NCI-H82 (cell line): ENCODE measurements around the gene PDIA6.

ENCODE experiments used
- DNase-seq: peaks from one replicate; lab custom pipeline; 2025; lab: John Stamatoyannopoulos, UW

The PDIA6 gene

DNA sequence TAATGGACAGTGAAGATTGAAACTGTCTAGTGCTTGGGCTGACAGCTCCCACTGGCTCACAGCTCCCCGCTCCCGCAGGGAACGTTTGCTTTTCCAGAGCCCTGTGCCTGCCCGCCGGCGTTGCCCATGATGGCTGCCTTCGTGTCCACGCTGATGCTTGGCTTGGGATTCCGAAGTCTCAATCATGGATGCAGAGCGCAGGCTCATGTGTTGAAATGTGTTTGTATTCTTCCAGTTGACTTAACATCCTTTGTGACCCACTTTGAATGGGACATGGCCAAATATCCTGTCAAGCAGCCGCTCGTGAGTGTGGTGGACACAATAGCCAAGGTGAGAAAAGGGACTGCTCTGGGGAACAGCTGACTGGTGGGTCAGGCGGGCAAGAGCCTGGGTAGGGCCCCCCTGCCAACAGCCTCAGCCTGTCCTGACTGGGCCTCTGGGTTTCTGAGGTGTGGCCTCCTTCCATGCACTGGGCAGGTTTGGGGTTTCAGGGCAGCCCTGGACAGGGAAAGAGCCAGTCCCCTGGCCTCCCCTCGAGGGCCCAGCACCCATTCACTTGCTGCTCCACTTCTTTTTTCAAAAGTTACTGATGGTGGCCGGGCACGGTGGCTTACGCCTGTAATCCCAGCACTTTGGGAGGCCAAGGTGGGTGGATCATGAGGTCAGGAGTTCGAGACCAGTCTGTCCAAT is 48.3 kb downstream of the PDIA6 start:
- DNase-seq: no peak

DNA sequence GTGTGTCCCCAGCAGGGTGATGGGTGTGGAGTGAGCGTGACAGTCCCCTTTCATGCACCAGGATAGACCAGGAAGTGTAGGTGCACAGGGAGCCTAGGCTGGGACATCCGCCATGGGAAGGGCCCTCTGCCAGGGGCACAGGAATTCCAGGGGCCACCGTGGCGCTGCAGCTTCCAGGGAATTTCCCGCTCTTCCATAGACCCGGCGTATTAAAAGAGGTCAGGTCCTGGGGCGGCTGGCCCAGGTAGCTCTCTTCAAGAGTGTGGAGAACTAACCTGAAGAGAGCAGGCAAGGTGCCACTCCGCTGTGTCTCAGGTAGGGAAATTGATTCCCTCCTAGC is 49.2 kb downstream of the PDIA6 start:
- DNase-seq: no peak

DNA sequence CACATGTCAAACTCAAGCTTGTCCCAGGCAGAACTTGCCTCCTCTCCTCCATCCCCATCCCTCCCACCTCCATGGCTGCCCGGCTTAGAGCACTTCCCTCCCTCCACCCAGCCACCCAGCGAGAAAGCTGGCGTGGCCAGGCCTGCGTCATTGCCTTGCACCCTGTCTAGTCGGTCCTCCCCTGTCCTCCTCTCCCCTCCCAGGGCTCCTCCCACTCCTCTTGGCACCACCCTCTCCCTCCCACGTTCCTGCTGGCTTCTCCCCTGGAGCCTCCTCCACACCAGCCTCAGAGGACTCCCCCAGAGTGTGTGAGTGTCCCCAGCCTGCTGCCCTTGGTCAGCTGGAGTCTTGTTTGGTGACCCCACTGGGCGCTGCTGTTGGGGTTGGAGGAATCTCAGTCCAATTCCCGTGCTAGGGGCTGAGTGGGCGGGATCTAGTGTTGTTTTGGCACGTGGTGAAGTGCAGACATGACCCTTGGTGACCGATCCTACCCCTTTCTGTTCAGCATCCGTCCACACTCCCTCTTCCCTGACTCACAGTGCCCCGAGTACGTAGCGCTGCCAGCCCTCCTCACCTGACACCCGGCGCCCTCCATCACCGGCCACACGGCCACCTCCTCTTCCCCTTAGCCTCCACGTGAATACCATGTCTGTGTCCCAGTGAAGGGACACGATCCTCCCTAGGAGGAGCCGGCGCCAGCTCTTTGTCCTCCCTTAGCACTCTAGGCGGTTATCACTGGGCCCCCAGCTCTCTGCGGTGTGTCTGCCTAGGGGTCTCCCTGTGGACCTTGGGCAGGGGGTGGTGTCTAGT is 49.7 kb downstream of the PDIA6 start:
- no peak for DNase-seq

DNA sequence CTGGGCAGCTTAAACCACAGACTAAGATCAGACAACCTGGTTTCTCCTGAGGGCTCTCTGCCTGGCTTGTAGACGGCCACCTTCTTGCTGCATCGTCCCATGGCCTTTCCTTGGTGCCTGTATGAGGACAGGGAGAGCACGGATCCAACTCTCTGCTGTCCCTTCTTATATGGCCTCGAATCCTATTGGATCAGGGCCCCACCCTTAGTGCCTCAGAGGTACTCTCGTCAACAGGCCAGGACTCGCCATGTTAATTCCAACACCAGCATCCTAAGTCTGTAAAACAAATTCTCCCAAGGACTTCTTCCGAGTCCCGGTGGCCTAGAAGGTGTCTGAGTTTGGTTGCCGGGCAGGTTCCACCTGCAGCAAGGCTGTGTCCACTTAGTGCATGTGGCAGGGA is 51.0 kb downstream of the PDIA6 start:
- no peak for DNase-seq

DNA sequence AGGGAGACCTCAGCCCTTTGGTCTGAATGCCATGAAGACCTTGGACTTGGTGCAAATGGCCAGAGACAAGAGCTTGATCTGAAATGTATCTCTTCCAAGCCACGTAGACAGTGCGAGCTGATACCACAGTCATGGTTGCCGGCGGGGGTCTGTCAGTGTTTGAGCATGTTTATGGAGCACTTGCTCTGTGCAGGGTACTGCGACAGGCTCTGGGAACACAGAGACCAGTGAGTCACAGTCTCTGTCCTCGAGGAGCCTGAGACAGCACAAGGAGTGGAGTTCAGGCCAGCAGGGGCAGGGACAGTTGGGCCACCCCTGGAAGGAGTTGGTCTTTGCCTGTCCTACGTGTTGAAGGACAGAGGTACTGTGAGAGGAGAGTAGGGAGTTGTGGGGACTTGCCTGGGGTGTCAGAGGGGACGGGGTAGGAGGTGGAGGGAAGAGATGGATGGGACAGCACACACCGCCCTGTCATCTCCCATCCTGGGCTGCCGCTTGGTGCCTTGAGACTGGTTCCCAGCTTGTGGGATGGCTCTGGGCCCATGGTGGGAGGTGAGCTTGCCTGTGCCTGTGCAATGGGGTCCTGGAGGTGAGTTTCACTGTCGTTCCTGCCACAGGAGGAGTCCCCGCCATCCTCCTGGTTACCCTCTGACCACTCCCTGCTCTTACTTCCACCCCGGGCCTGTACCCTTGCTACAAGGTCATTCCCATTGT is 51.6 kb downstream of the PDIA6 start:
- DNase-seq: no peak

DNA sequence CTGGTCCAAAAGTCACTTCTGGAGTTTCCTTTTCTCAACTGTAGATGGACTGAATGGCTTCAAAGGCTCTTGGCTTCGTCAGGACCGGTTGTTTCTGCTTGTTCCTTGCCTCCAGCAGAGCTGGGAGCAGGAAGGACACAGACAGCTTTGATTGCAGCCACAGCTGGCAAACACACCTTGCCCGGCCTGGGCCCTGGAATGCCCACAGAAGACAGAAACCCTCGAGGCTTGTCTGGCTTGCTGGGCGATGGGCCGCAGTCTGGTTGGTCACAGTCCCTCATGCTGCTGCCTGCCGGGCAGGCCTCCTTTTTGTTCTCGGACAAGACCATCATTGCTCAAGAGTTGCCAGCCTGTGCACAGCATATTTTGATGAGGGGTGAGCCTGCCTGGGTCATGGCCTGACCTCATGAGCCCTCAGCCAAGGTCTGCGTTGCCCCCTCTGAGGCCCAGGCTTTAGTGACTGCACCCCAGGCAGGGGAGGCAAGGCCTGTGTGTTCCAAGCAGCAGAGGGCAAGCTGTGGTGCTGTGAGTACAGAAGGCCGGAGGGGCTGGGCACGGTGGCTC is 53.4 kb downstream of the PDIA6 start:
- DNase-seq: no peak

DNA sequence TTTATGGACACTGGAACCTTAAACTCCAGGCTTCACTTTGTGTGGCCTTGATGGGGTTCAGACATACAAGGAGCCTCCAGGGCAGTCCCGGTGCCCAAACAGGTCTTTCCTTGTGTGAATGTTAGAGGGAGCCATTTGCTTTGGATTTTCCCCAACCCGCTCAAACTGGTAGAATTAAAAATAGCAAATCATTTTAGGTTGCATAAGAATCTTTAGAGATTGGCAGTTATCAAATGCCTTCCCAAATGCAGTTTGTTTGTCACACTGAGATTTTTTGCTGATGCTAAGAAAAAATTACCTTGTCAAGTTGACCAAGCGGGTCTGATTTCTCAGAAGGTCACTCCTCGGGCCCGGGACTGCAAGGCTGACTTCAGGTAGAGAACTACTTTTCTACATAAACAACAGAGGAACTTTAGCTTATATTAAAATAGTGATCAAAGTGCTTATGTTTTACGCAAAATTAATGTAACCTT is 54.7 kb downstream of the PDIA6 start:
- DNase-seq: no peak

DNA sequence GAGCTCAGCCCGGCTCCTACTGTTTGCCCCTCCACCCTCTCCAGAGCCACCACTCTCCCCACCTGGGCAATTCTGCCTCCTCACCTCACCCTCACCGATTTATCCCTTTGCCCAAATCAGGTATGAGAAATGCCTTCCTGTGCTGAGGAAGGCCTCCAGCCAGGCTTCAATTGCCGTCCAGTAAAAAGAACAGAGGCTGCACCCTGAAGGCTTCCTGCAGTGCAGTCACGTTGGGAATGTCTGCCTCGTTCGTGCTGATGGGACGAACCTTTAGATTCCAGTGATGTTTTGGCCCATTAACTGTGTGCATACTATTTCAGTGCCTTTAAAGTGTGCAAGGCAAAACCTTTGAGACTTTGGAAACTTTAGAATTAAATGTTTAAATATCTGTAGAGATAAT is 57.0 kb downstream of the PDIA6 start:
- no peak for DNase-seq

DNA sequence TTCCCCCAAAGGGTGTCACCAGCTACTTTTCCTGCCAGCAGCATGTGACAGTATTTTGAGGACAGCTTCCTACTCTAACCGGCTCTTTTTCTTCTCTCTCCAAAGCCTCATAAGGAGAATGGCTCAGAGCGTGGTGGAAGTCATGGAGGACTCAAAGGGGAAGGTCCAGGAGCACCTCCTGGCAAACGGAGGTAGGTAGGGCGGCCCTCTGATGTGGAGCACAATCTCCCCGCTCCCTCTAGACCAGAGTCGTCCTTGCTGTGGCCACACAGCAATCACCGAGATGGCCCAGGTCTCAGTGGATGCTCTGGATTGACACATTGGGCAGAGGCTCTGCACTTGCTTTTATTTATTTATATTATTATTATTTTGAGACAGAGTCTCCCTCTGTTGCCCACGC is 58.7 kb downstream of the PDIA6 start:
- DNase-seq: no peak

DNA sequence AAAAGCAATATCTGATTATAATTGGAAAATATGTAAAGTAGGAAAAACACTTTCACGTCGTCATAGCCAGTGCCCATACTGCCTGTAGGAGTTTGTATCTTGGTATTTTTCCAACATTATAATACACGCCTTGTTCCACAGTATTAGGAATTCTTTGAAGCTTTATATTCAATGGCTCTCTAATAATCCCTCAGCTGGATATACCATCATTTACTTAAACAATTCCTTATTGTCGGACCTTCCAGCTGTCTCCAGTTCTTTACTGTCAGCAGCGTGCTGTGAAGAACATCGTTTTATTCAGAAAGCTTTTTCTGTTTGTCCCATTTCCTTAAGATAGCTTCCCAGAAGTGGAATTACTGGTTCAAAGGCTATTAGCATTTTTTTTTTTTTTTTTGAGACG is 59.4 kb downstream of the PDIA6 start:
- no peak for DNase-seq

DNA sequence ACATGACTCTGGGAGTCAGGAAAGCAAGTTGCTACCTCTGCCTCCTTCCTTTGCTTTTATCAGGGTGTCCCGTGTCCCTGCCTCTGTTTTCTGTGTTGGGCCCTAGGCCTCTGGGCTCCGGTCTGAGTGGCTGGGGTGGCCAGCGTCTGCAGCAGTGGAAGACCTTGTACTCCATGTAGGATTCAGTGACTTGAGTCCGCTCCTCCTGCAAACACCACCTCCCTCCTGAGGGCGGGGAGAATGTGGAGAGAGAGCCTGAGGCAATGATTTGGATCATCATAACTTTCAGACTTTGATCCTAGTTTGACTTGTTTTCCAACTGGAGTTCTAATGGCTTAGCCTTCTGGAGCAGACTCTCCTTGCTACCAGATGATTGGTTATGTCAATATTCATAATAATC is 60.3 kb downstream of the PDIA6 start:
- no peak for DNase-seq

DNA sequence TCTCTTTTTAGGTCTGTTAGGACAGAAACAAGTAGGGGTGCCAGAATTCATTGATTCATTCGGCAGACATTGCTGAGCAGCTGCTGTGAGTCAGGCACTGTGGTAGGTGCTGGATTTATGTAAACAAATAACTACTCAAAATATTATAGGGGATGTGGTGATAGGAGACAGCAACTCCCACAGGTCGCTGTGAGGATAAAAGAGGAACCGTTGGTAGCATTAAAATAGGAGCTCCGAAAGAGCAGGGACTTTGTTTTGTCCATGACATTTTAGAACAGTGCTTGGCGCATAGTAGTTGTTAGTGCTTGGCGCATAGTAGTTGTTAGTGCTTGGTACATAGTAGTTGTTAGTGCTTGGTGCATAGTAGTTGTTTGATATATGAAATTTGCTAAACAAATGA is 62.0 kb downstream of the PDIA6 start:
- no peak for DNase-seq

DNA sequence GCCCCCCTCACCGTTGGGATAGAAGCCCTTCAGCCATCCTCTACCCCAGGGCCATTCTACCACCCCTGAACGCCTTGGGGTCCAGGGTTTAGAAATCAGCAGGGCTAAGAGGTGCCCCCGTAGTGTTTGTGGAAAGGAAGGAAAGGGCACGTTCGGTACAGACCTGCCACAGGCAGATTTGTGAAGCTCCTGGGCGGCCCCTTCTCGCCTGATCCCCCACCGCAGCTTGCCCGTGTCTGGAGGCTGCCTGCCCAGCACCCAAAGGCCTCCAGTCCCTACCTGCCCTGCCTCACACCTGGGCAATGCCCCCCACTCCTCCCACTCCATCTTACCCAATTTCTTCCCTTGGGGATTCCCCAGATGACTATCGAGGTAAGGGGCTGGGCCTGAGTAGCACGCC is 69.9 kb downstream of the PDIA6 start:
- no peak for DNase-seq

DNA sequence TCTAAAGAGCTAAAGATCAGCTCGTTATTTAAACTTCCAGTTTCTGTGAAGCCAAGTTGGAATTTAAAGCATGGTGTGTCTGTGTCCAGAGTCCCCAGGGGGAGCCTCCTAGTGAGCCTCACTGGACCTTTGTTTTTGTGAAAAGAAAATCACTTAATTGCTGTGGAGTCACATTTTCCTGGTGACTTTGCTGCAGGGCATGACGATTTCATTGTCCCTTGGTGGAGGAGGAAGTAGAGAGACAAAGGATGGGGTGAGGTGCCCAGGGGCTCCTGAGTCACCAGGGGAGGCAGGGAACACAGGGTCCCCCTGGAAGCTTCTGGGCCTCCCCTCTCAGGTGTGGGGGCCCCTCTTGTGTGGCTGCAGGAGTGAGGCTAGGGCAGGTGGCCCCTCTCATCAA is 71.4 kb downstream of the PDIA6 start:
- no peak for DNase-seq

DNA sequence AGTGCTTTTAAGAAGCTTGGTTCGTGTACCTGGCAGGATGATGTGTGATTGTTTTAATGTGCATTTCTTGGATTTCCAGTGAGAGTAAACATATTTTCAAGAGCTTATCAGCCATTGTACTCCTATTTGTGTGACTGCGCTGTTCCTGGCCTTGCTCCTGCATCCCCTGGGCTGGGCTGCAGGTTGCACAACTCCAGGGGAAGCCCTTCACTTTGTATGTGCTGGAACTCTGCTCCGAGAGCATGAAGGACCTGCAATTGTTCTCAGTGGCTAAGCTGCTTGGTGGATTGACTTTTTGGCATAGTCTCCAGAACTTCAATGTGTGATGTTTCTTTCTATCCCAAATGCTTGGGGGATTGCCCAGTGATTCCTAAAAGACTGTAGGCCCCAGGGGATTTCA is 72.4 kb downstream of the PDIA6 start:
- DNase-seq: no peak

DNA sequence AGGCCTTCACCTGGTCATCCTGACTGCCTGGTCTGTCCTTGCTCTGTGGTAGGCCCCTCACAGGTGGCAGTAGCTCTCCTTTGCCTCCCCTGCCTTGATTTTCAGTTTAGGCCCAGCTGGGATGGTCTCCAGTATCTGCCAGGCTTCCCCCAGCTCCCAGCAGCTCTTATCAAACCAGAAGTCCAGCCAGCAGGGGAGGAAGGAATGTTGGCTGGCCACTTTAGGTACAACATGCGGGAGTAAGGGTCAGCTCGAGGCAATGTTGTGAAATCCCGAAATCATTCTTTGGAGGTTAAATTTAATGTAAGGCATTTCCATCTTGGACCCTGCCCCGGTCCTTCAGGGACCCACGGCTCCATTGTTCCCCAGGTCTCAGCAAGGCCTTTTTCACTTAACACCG is 74.4 kb downstream of the PDIA6 start:
- no peak for DNase-seq

DNA sequence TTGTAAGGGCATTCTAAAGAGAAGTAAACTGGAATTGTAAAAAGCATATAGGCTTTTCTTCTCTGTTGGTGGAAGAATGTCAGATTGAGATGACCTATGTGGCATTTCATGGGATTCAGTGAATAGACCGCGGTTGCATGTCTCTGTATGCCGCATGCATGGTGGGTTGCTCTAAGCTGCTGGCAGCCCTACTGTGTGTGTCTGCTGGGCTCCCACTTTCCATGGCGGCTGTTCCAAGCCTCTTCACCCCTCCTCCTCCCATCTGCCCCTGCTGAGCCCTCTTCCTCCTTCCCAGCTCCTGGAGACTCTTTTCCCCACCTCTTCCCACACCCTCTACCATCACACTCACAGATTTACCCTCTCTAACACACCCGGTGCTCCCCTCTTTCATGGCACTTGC is 78.6 kb downstream of the PDIA6 start:
- no peak for DNase-seq

DNA sequence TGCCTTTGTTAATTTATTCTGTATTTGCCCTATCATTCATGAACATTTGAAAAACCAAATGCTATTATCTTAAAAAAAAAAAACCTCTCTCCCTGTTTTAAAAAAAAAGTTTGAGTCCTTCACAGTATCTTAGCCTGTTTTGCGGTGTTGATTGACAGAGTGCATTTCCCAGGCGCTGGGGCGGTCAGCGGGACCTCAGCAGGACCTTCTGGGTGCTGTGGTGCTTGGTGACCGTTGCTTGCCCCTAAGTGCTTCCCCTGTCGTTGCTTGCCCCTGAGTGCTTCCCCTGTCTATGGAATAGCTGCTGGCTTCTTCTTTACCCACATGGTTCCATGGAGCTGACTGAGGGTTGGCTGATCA is 79.0 kb downstream of the PDIA6 start:
- DNase-seq: no peak
